DND-41 (cell line): ENCODE data around the gene RPL35.

Source experiments
- ATAC-seq: fragments of 200-7000 bp; cut with Tn5 transposase; 3 replicates; pipeline ENCODE4 v1.9.1; 2021; ENCODE audit warnings: low read depth; ENCODE audit not compliant: insufficient read depth
- DNase-seq: peaks from one replicate; pipeline ENCODE4 v3.0.0-alpha.2; 2020
- H2AFZ ChIP-seq: 2 replicates; pipeline ENCODE4 v1.6.0; 2012; ENCODE audit warnings: low read depth, low read length
- H3K27ac ChIP-seq: 2 replicates; pipeline ENCODE4 v1.5.1; 2012; ENCODE audit warnings: low read length, inconsistent platforms
- H3K27me3 ChIP-seq: fragments of 200-600 bp; sonication (generic); 2 replicates; pipeline ENCODE4 v1.6.0; 2012; ENCODE audit warnings: low read length, mild to moderate bottlenecking, inconsistent platforms; ENCODE audit not compliant: insufficient read depth, poor library complexity
- H3K36me3 ChIP-seq: 2 replicates; pipeline ENCODE4 v1.5.1; 2012; ENCODE audit warnings: low read length, inconsistent platforms; ENCODE audit not compliant: insufficient read depth
- H3K4me1 ChIP-seq: 2 replicates; pipeline ENCODE4 v1.5.1; 2012; ENCODE audit warnings: mild to moderate bottlenecking, low read length; ENCODE audit not compliant: insufficient read depth
- H3K4me2 ChIP-seq: 2 replicates; pipeline ENCODE4 v1.6.0; 2012; ENCODE audit warnings: mild to moderate bottlenecking, moderate library complexity, low read length, inconsistent platforms; ENCODE audit not compliant: insufficient read depth
- H3K4me3 ChIP-seq, 2 experiments: fragments of 200-600 bp in 1 of 2; shearing (Covaris generic) in 1 of 2; 2 replicates each; pipeline ENCODE4 v1.5.1; 2012 to 2016; ENCODE audit warnings: inconsistent platforms in 2 of 2, low read length in 2 of 2, mild to moderate bottlenecking in 2 of 2, low read depth in 1 of 2, moderate library complexity in 1 of 2
- H3K79me2 ChIP-seq: 2 replicates; pipeline ENCODE4 v1.6.0; 2012; ENCODE audit warnings: low read length, inconsistent platforms; ENCODE audit not compliant: insufficient read depth
- H3K9ac ChIP-seq: 2 replicates; pipeline ENCODE4 v1.6.0; 2012; ENCODE audit warnings: low read depth, mild to moderate bottlenecking, inconsistent platforms, low read length, moderate library complexity
- H3K9me3 ChIP-seq: 2 replicates; pipeline ENCODE4 v1.5.1; 2012; ENCODE audit warnings: low read length, moderate library complexity, mild to moderate bottlenecking, inconsistent platforms; ENCODE audit not compliant: insufficient read depth, severe bottlenecking
- H4K20me1 ChIP-seq: 2 replicates; pipeline ENCODE4 v1.6.0; 2012; ENCODE audit warnings: low read length; ENCODE audit not compliant: insufficient read depth
- CTCF ChIP-seq: IDR thresholded peaks from 2 replicates; pipeline ENCODE4 v1.5.1; 2012; ENCODE audit warnings: borderline replicate concordance, low read length, moderate library complexity, mild to moderate bottlenecking; ENCODE audit not compliant: poor library complexity, severe bottlenecking; ENCODE audit errors: extremely low read depth
- EZH2 ChIP-seq: IDR thresholded peaks from 3 replicates; pipeline ENCODE4 v1.6.1; 2012; ENCODE audit warnings: borderline replicate concordance, low read depth, mild to moderate bottlenecking, moderate library complexity, low read length, inconsistent platforms; ENCODE audit not compliant: severe bottlenecking

Gene RPL35

GRCh38 chr9:124861342-124862229 lies at the start of gene RPL35, which contains the start of gene ARPC5L:
TSS of gene RPL35 (minus strand) at chr9:124861957. CDS start at chr9:124861912, 45 bp downstream.
TSS of gene ARPC5L (plus strand) at chr9:124862130. CDS start at chr9:124869291, 7,161 bp downstream.
- Histone ChIP-seq H3K79me2 (peaks cover 35% of the 10 kb centered on the region), H3K36me3 (peaks cover 50% of the 10 kb centered on the region), H3K4me2 (peak within 1 kb of the TSS; percentile 93), H3K27ac (peak within 1 kb of the TSS; percentile 91), H3K4me3 (peak within 1 kb of the TSS; percentile 61 to 92), H3K9ac (peak within 1 kb of the TSS; percentile 79), H4K20me1 (peaks cover 49% of the 10 kb centered on the region), H3K4me1 (peaks cover 38% of the 10 kb centered on the region), H3K9me3 (no peaks in the 10 kb centered on the region), H2AFZ (peak within 1 kb of the TSS; percentile 89), H3K27me3 (no peaks in the 10 kb centered on the region)
- peak; percentile 93 for DNase-seq
- ATAC-seq = peak; percentile 91
- TF ChIP-seq CTCF (peak; percentile 28), EZH2 (no peak)

- TF ChIP-seq CTCF (no peak), EZH2 (no peak)
- H3K27me3 ChIP-seq = no peaks in the 10 kb centered on the region
- H3K4me1 ChIP-seq = no peaks in the 10 kb centered on the region
- no peaks in the 10 kb centered on the region for H3K9me3 ChIP-seq
- no peak for ATAC-seq
- no peaks in the 10 kb centered on the region for H3K79me2 ChIP-seq
- no peak overlapping the region for H3K27ac ChIP-seq
- DNase-seq = no peak
- H3K36me3 ChIP-seq = peaks cover 30% of the 10 kb centered on the region
- H3K4me3 ChIP-seq = no peak overlapping the region
- no peaks in the 10 kb centered on the region for H4K20me1 ChIP-seq
- no peak overlapping the region for H3K9ac ChIP-seq
- no peak overlapping the region for H3K4me2 ChIP-seq
- H2AFZ ChIP-seq = no peak overlapping the region
Observed at GRCh38 chr9:124908098-124908497, 46.3 kb upstream of the RPL35 start.

- Histone ChIP-seq H3K9ac (no peak overlapping the region), H3K9me3 (no peaks in the 10 kb centered on the region), H2AFZ (no peak overlapping the region), H3K27ac (no peak overlapping the region), H3K4me2 (no peak overlapping the region), H3K36me3 (peaks cover 32% of the 10 kb centered on the region), H3K27me3 (no peaks in the 10 kb centered on the region), H3K79me2 (no peaks in the 10 kb centered on the region), H4K20me1 (no peaks in the 10 kb centered on the region), H3K4me1 (no peaks in the 10 kb centered on the region), H3K4me3 (no peak overlapping the region)
- no peak for TF ChIP-seq EZH2
- TF ChIP-seq CTCF = no peak
- ATAC-seq = no peak
- no peak for DNase-seq
Observed at GRCh38 chr9:124906966-124907365, 45.2 kb upstream of the RPL35 start.
